SK-N-SH (cell line): ENCODE results near the gene KCNMB1. TPM values are rescaled to one million over a fixed set of nuclear protein-coding genes. Genes with fewer than 3 reads are reported as not detected.

Experiments
- CTCF ChIA-PET: fragments of 300-600, 350-600 bp; formaldehyde crosslinking; extraction: SDS; loops from one replicate; lab custom pipeline; 2021; lab: Yijun Ruan, JAX
- POLR2A ChIA-PET: fragments of 350-600 bp; sonication (Branson Sonifier 250); formaldehyde crosslinking; extraction: SDS; loops from one replicate; lab custom pipeline; 2020; ENCODE audit warnings: antibody characterized with exemption, inconsistent platforms; lab: Yijun Ruan, JAX
- DNase-seq: peaks from one replicate; pipeline ENCODE4 v3.0.0; 2012
- H2AFZ ChIP-seq: fragments of 200-600 bp; sonication (generic); 2 replicates; pipeline ENCODE4 v1.8.1; 2016; ENCODE audit warnings: antibody characterized with exemption, mild to moderate bottlenecking, low read depth
- H3F3A ChIP-seq: fragments of 200-600 bp; sonication (generic); replicated peaks from 2 replicates; pipeline ENCODE3; 2016; ENCODE audit warnings: antibody characterized with exemption, mild to moderate bottlenecking; ENCODE audit not compliant: insufficient read depth
- H3K27ac ChIP-seq, 2 experiments: fragments of 200-500 bp in 1 of 2; fragments of 200-600 bp in 1 of 2; sonication (Bioruptor generic) in 1 of 2; sonication (generic), shearing (Covaris generic) in 1 of 2; 2 replicates each; pipeline versions ENCODE4 v1.5.1 to v1.6.1; 2014 to 2016; ENCODE audit warnings: low read depth in 2 of 2, inconsistent platforms in 1 of 2, low read length in 1 of 2, mild to moderate bottlenecking in 1 of 2, mixed read lengths in 1 of 2
- H3K27me3 ChIP-seq: fragments of 200-600 bp; sonication (generic), shearing (Covaris generic); 2 replicates; pipeline ENCODE4 v1.6.1; 2016; ENCODE audit warnings: mixed run types; ENCODE audit not compliant: insufficient read depth
- H3K36me3 ChIP-seq, 2 experiments: fragments of 200-500 bp in 1 of 2; fragments of 200-600 bp in 1 of 2; sonication (Bioruptor generic) in 1 of 2; sonication (generic) in 1 of 2; replicated peaks in 1 of 2; 2 replicates each; pipeline versions ENCODE3 to v1.5.1; 2014 to 2016; ENCODE audit warnings: low read length in 1 of 2, mild to moderate bottlenecking in 1 of 2; ENCODE audit not compliant: insufficient read depth in 2 of 2, control insufficient read depth in 1 of 2
- H3K4me1 ChIP-seq, 2 experiments: fragments of 200-500 bp in 1 of 2; fragments of 200-600 bp in 1 of 2; sonication (Bioruptor generic) in 1 of 2; sonication (generic), shearing (Covaris generic) in 1 of 2; 2 replicates each; pipeline versions ENCODE4 v1.5.1 to v1.6.1; 2014 to 2016; ENCODE audit warnings: low read depth in 1 of 2, low read length in 1 of 2, mixed run types in 1 of 2; ENCODE audit not compliant: insufficient read depth in 2 of 2, control insufficient read depth in 1 of 2
- H3K4me2 ChIP-seq: fragments of 200-600 bp; sonication (generic), shearing (Covaris generic); 2 replicates; pipeline ENCODE4 v1.6.1; 2017; ENCODE audit warnings: mixed run types
- H3K4me3 ChIP-seq, 2 experiments: fragments of 200-500 bp in 1 of 2; fragments of 200-600 bp in 1 of 2; sonication (Bioruptor generic) in 1 of 2; sonication (generic), shearing (Covaris generic) in 1 of 2; 2 replicates each; pipeline versions ENCODE4 v1.5.1 to v1.8.1; 2014 to 2016; ENCODE audit warnings: low read depth in 2 of 2, inconsistent platforms in 1 of 2, low read length in 1 of 2, mild to moderate bottlenecking in 1 of 2, mixed read lengths in 1 of 2, moderate library complexity in 1 of 2
- H3K79me2 ChIP-seq: fragments of 200-600 bp; sonication (generic); 2 replicates; pipeline ENCODE4 v1.8.1; 2017; ENCODE audit warnings: mild to moderate bottlenecking; ENCODE audit not compliant: insufficient read depth
- H3K9ac ChIP-seq: fragments of 200-600 bp; sonication (generic); 2 replicates; pipeline ENCODE4 v1.6.1; 2017; ENCODE audit warnings: mixed run types
- H3K9me2 ChIP-seq: fragments of 200-600 bp; sonication (generic); 2 replicates; pipeline ENCODE4 v1.6.1; 2017; ENCODE audit warnings: mixed run types
- H3K9me3 ChIP-seq: fragments of 200-600 bp; sonication (generic); 2 replicates; pipeline ENCODE4 v1.6.1; 2017; ENCODE audit warnings: mixed run types, mild to moderate bottlenecking, moderate library complexity
- H4K20me1 ChIP-seq: fragments of 200-600 bp; sonication (generic); 2 replicates; pipeline ENCODE4 v1.6.1; 2017; ENCODE audit warnings: mild to moderate bottlenecking, mixed run types; ENCODE audit not compliant: insufficient read depth
- CTCF ChIP-seq: fragments of 200-600 bp; sonication (generic); IDR thresholded peaks from 2 replicates; pipeline ENCODE4 v1.6.1; 2017; ENCODE audit warnings: antibody characterized with exemption, mild to moderate bottlenecking, moderate library complexity
- ELF1 ChIP-seq: IDR thresholded peaks from 2 replicates; pipeline ENCODE4 v1.4.0; 2012
- GATA2 ChIP-seq: sonication (generic); formaldehyde crosslinking; IDR thresholded peaks from 2 replicates; pipeline ENCODE4 v1.5.0; 2020; ENCODE audit warnings: mild to moderate bottlenecking, missing genetic modification reagents
- JUND ChIP-seq: IDR thresholded peaks from 2 replicates; pipeline ENCODE4 v1.4.0; 2012
- MEF2A ChIP-seq: IDR thresholded peaks from 2 replicates; pipeline ENCODE4 v1.4.0; 2012; ENCODE audit warnings: low read depth, borderline replicate concordance
- MXI1 ChIP-seq: IDR thresholded peaks from 2 replicates; pipeline ENCODE4 v1.6.1; 2012; ENCODE audit warnings: mild to moderate bottlenecking, low read depth, low read length, improper control_type of control experiment
- NRF1 ChIP-seq: IDR thresholded peaks from 2 replicates; pipeline ENCODE4 v1.6.1; 2012; ENCODE audit warnings: low read depth, mild to moderate bottlenecking, low read length
- POLR2AphosphoS5 ChIP-seq: IDR thresholded peaks from 2 replicates; pipeline ENCODE4 v1.6.1; 2012; ENCODE audit warnings: low read depth, low read length
- RAD21 ChIP-seq: IDR thresholded peaks from 2 replicates; pipeline ENCODE4 v1.6.1; 2012; ENCODE audit warnings: mild to moderate bottlenecking, low read length
- RFX5 ChIP-seq: IDR thresholded peaks from 2 replicates; pipeline ENCODE4 v1.6.1; 2012; ENCODE audit warnings: mild to moderate bottlenecking, improper control_type of control experiment, low read length
- RXRA ChIP-seq: IDR thresholded peaks from 2 replicates; pipeline ENCODE4 v1.4.0; 2012; ENCODE audit warnings: low read depth, mild to moderate bottlenecking, borderline replicate concordance
- SIN3A ChIP-seq: IDR thresholded peaks from 2 replicates; pipeline ENCODE4 v1.6.1; 2012; ENCODE audit warnings: low read depth, mild to moderate bottlenecking, low read length, moderate library complexity, borderline replicate concordance
- SMC3 ChIP-seq: IDR thresholded peaks from 2 replicates; pipeline ENCODE4 v1.6.1; 2012; ENCODE audit warnings: low read depth, low read length, improper control_type of control experiment
- TCF12 ChIP-seq: IDR thresholded peaks from 2 replicates; pipeline ENCODE4 v1.4.0; 2012
- WGBS: methylation state at CpG from one replicate; pipeline ENCODE4 v1.1.6; 2017; ENCODE audit warnings: low lambda C conversion rate; 5-methylcytosine and 5-hydroxymethylcytosine counted together
- polyA plus RNA-seq, 3 experiments: library from polyadenylated mRNA; depleted of rRNA; stranded (reverse); fragments of >200 nt; gene quantifications; 2 replicates each; pipeline ENCODE4 v1.2.3, GENCODE V29; 2012
- TF ChIP-seq, protein P1 (sequence below): IDR thresholded peaks from 2 replicates; pipeline ENCODE4 v1.6.1; 2012; ENCODE audit warnings: mild to moderate bottlenecking, low read depth, low read length, moderate library complexity
- TF ChIP-seq, protein P2 (sequence below): fragments of 150-350 bp; IDR thresholded peaks from 2 replicates; pipeline ENCODE4 v1.6.1; 2016; ENCODE audit warnings: mild to moderate bottlenecking, low read depth, low read length
- TF ChIP-seq, protein P3 (sequence below): IDR thresholded peaks from 2 replicates; pipeline ENCODE4; 2012
- TF ChIP-seq, protein P4 (sequence below): fragments of 150-350 bp; IDR thresholded peaks from 2 replicates; pipeline ENCODE4 v1.6.1; 2017; ENCODE audit warnings: antibody characterized with exemption, low read length, low read depth, borderline replicate concordance

KCNMB1 gene
- polyA plus RNA-seq, 1 of the 3 experiments (the other 2 are of a cell fraction), result not detected

DNA sequence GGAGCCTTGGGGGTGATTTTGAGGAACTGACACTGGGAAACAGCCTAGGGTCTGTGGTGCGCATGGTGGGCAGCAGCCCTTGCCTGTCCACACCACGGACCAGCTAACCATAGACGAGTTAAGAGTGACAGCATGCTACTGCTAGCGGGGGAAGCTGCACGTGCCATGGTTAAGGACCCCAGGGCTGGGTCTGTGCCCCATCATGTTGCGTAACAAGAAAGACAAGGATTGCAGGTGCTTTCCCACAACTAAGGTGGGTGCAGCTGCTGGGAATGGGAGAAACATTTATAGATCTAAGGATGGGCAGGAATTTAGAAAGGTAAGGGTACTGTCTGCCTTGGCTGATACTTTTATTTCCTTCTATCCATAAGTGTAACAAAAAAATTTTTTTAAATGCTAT is 17.9 kb upstream of the KCNMB1 start:
- no peaks in the 10 kb centered on the region for H4K20me1 ChIP-seq
- TF ChIP-seq POLR2AphosphoS5 (no peak), TCF12 (no peak), SMC3 (no peak), RXRA (no peak), JUND (no peak), RFX5 (no peak), RAD21 (no peak), NRF1 (no peak), SIN3A (no peak)
- TF ChIP-seq, protein P1, sequence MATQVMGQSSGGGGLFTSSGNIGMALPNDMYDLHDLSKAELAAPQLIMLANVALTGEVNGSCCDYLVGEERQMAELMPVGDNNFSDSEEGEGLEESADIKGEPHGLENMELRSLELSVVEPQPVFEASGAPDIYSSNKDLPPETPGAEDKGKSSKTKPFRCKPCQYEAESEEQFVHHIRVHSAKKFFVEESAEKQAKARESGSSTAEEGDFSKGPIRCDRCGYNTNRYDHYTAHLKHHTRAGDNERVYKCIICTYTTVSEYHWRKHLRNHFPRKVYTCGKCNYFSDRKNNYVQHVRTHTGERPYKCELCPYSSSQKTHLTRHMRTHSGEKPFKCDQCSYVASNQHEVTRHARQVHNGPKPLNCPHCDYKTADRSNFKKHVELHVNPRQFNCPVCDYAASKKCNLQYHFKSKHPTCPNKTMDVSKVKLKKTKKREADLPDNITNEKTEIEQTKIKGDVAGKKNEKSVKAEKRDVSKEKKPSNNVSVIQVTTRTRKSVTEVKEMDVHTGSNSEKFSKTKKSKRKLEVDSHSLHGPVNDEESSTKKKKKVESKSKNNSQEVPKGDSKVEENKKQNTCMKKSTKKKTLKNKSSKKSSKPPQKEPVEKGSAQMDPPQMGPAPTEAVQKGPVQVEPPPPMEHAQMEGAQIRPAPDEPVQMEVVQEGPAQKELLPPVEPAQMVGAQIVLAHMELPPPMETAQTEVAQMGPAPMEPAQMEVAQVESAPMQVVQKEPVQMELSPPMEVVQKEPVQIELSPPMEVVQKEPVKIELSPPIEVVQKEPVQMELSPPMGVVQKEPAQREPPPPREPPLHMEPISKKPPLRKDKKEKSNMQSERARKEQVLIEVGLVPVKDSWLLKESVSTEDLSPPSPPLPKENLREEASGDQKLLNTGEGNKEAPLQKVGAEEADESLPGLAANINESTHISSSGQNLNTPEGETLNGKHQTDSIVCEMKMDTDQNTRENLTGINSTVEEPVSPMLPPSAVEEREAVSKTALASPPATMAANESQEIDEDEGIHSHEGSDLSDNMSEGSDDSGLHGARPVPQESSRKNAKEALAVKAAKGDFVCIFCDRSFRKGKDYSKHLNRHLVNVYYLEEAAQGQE, result no peak
- TF ChIP-seq, protein P2, sequence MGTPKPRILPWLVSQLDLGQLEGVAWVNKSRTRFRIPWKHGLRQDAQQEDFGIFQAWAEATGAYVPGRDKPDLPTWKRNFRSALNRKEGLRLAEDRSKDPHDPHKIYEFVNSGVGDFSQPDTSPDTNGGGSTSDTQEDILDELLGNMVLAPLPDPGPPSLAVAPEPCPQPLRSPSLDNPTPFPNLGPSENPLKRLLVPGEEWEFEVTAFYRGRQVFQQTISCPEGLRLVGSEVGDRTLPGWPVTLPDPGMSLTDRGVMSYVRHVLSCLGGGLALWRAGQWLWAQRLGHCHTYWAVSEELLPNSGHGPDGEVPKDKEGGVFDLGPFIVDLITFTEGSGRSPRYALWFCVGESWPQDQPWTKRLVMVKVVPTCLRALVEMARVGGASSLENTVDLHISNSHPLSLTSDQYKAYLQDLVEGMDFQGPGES, result no peak
- TF ChIP-seq, protein P3, sequence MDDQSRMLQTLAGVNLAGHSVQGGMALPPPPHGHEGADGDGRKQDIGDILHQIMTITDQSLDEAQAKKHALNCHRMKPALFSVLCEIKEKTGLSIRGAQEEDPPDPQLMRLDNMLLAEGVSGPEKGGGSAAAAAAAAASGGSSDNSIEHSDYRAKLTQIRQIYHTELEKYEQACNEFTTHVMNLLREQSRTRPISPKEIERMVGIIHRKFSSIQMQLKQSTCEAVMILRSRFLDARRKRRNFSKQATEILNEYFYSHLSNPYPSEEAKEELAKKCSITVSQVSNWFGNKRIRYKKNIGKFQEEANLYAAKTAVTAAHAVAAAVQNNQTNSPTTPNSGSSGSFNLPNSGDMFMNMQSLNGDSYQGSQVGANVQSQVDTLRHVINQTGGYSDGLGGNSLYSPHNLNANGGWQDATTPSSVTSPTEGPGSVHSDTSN, result no peak
- TF ChIP-seq, all 33 proteins: peak for 0
- Histone ChIP-seq H3K9ac (no peak overlapping the region), H3K4me2 (no peak overlapping the region), H3K4me3 (no peak overlapping the region), H3K79me2 (no peaks in the 10 kb centered on the region), H3K27me3 (no peaks in the 10 kb centered on the region), H3F3A (no peaks in the 10 kb centered on the region), H3K9me3 (no peaks in the 10 kb centered on the region), H3K4me1 (peaks cover 0 to 11% of the 10 kb centered on the region in 2 experiments; a peak in 1 of 4 replicates), H3K27ac (no peak overlapping the region), H3K9me2 (no peaks in the 10 kb centered on the region), H3K36me3 (no peaks in the 10 kb centered on the region), H2AFZ (no peak overlapping the region)
- WGBS, result 63% methylated on average over 6 of the region's 6 CpGs
- no peak for DNase-seq
- ChIA-PET POLR2A (no interaction called here), CTCF (interaction anchor here (1.0 to 6.2 kb wide), 5 partner anchors 11 to 182 kb away, joined by 3 to 30 read pairs (median 5); no protein-coding TSS in a partner anchor)

DNA sequence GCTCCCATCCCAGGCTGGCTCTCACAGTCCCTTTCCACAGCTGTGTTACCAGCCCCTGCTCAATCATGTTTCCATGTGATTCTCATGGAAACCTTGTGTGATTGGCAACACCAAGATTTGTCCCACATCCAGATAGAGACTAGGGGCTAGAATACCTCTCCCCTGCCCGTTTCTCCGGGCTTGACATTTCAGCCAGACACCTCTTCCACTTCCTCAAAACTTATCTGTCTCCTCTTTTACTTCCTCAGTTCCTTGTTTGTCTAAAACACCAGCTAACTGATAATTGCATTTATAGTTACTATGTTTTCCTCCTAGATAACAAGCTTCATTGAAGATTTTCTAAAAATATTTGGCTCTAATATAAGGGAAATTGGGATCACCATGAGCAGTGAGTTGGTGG is 16.6 kb upstream of the KCNMB1 start:
- no peaks in the 10 kb centered on the region for H3F3A ChIP-seq
- no peak overlapping the region for H3K9ac ChIP-seq
- H3K9me3 ChIP-seq, result no peaks in the 10 kb centered on the region
- WGBS, result 25% methylated on average over 2 of the region's 2 CpGs
- no peaks in the 10 kb centered on the region for H3K27me3 ChIP-seq
- POLR2A ChIA-PET, result no interaction called here
- CTCF ChIA-PET, result interaction anchor here (0.6 to 6.2 kb wide), 6 partner anchors 9 to 180 kb away, joined by 3 to 30 read pairs (median 3); no protein-coding TSS in a partner anchor
- DNase-seq, result no peak
- no peaks in the 10 kb centered on the region for H3K79me2 ChIP-seq
- TF ChIP-seq, protein P2, result no peak
- no peak for TF ChIP-seq CTCF
- TF ChIP-seq GATA2, result no peak
- TF ChIP-seq SMC3, result no peak
- no peak for TF ChIP-seq TCF12
- TF ChIP-seq, protein P4, sequence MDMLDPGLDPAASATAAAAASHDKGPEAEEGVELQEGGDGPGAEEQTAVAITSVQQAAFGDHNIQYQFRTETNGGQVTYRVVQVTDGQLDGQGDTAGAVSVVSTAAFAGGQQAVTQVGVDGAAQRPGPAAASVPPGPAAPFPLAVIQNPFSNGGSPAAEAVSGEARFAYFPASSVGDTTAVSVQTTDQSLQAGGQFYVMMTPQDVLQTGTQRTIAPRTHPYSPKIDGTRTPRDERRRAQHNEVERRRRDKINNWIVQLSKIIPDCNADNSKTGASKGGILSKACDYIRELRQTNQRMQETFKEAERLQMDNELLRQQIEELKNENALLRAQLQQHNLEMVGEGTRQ, result no peak
- TF ChIP-seq ELF1, result no peak
- no peak for TF ChIP-seq MXI1
- TF ChIP-seq MEF2A, result no peak
- H3K4me2 ChIP-seq, result no peak overlapping the region
- H3K36me3 ChIP-seq, result no peaks in the 10 kb centered on the region
- H3K4me1 ChIP-seq, result peaks cover 0 to 11% of the 10 kb centered on the region in 2 experiments; a peak in 1 of 4 replicates
- H3K4me3 ChIP-seq, result no peak overlapping the region
- H3K9me2 ChIP-seq, result no peaks in the 10 kb centered on the region
- H3K27ac ChIP-seq, result no peak overlapping the region
- no peak overlapping the region for H2AFZ ChIP-seq
- no peaks in the 10 kb centered on the region for H4K20me1 ChIP-seq
